Transverse colon (tissue), 4 donors: ENCODE measurements around the gene AOPEP. TPM values are rescaled to one million over a fixed set of nuclear protein-coding genes. Genes with fewer than 3 reads are reported as not detected.

Source experiments
- DNase-seq: peaks from one replicate; pipeline ENCODE4 v3.0.0-alpha.2; 2019
- H3K27ac ChIP-seq, 4 donors: fragments of 200-600 bp; sonication (generic); 2 replicates each; pipeline ENCODE4 v1.5.1; 2016 to 2018; ENCODE audit warnings: inconsistent platforms in 4 of 4
- H3K27me3 ChIP-seq: fragments of 200-600 bp; sonication (generic); 2 replicates; pipeline ENCODE4 v1.5.1; 2017; ENCODE audit warnings: inconsistent platforms
- H3K36me3 ChIP-seq, 4 donors: fragments of 200-600 bp; sonication (generic); 2 replicates each; pipeline ENCODE4 v1.5.1; 2017 to 2019; ENCODE audit warnings: inconsistent platforms in 4 of 4
- H3K4me1 ChIP-seq, 4 donors: fragments of 200-600 bp; sonication (generic); 2 replicates each; pipeline ENCODE4 v1.5.1; 2017 to 2020; ENCODE audit warnings: inconsistent platforms in 4 of 4
- H3K4me3 ChIP-seq, 4 donors: fragments of 200-600 bp; sonication (generic); 1 replicate in 1 of 4; 2 replicates in 3 of 4; pipeline versions ENCODE4 v1.5.1 to v1.6.1; 2017 to 2019; ENCODE audit warnings: inconsistent platforms in 4 of 4
- H3K9me3 ChIP-seq, 2 donors: fragments of 200-600 bp; sonication (generic); 2 replicates each; pipeline ENCODE4 v1.5.1; 2017 to 2019; ENCODE audit warnings: inconsistent platforms in 2 of 2
- CTCF ChIP-seq, 5 experiments: fragments of 200-600 bp in 3 of 5; fragments of 450-650 bp in 2 of 5; sonication (generic) in 3 of 5; IDR thresholded peaks; 1 replicate in 2 of 5; 2 replicates in 3 of 5; pipeline ENCODE4 v1.5.1; 2016 to 2017; ENCODE audit warnings: antibody characterized with exemption in 5 of 5, inconsistent platforms in 3 of 5, mild to moderate bottlenecking in 2 of 5, moderate library complexity in 1 of 5
- EP300 ChIP-seq: sonication (generic); formaldehyde crosslinking; IDR thresholded peaks from one replicate; pipeline ENCODE4 v1.6.1; 2017; ENCODE audit warnings: antibody characterized with exemption, low read depth
- POLR2A ChIP-seq: fragments of 450-650 bp; IDR thresholded peaks from one replicate; pipeline ENCODE4 v1.6.1; 2016; ENCODE audit warnings: antibody characterized with exemption, mild to moderate bottlenecking, moderate library complexity
- POLR2AphosphoS5 ChIP-seq, 3 donors: sonication (generic); formaldehyde crosslinking; IDR thresholded peaks; one replicate each; pipeline ENCODE4 v1.6.1; 2016; ENCODE audit warnings: antibody characterized with exemption in 3 of 3
- WGBS, 2 donors: methylation state at CpG; one replicate each; pipeline ENCODE4 v1.1.5; 2018; ENCODE audit warnings: low coverage in 1 of 2; 5-methylcytosine and 5-hydroxymethylcytosine counted together
- in situ Hi-C, 4 donors: fragments of 200-750 bp; cut with MboI; loops; one replicate each; pipeline versions ENCODE4 v1.15.0 to v1.15.1; 2017; ENCODE audit warnings: low sequenced_read_pairs in 3 of 4, low pct_ligation_motif_present in 1 of 4, low pct_unique_long_range_greater_than_20kb in 1 of 4
- intact Hi-C: fragments of 100-400 bp; cut with DNase I; formaldehyde crosslinking; loops from one replicate; pipeline ENCODE4 v1.15.1; 2023; ENCODE audit warnings: low total_unique reads
- total RNA-seq, 4 donors: library from RNA; depleted of rRNA; stranded (reverse); fragments of >200 nt; gene quantifications; one replicate each; pipeline ENCODE4 v1.1.0, GENCODE V29; 2016

The AOPEP gene
- total RNA-seq, 4 donors from 2014 or later = 53.0 to 129 (median 92.7) TPM

DNA sequence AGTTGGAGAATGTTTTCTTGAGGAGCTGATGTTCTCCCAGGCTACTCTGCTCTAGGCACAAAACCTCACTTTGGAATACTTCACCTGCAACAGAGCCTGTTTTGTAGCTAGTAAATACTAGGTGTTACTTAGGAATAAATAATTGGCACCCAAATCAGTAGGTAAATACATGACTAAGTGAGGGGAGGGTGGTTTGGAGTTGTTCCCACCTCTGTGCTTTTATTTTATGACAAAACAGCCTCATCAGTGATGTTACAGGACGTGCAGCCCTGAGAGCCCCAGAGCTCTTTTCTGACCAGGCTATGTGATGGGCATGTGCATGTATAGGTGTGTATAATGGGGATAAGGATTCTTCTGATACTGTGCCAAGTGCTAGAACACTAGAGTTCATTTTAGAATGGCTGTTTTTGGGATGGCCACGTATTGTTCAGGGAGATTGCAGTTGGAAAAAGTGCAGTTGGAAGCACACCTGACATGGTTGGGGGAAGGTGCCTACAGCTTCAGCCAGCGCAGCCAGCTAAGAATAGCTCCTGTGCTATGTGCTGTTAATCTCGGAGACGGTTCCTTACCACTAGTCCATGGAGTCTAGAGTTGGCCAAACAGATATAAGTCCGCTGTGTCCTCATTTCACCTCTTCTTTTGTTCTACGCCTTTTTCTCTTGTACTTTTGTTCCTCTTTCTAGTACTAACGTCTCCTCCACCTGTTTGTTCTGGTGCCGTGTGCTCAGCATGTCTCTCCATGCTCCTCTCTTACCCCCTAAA is 306.3 kb downstream of the AOPEP start:
- DNase-seq = no peak
- Histone ChIP-seq H3K9me3 (no peaks in the 10 kb centered on the region), H3K27me3 (no peaks in the 10 kb centered on the region), H3K27ac (peak overlapping the region; percentile 60 to 78 (median 68)), H3K36me3 (no peaks in the 10 kb centered on the region), H3K4me1 (peaks cover 31 to 69% (median 63%) of the 10 kb centered on the region in 4 donors), H3K4me3 (no peak overlapping the region)
- 33 to 34% methylated on average over 7 to 9 of the region's 9 CpGs for WGBS, 2 donors
- intact Hi-C loops (no loop called here), in situ Hi-C loops (no loop called here)
- TF ChIP-seq CTCF (IDR thresholded peaks at IDR 0.05) = no peak
- TF ChIP-seq POLR2A = no peak
- TF ChIP-seq EP300 = no peak
- TF ChIP-seq POLR2AphosphoS5 (IDR thresholded peaks at IDR 0.05) = no peak

- 54 to 76% methylated on average over 2 to 3 of the region's 3 CpGs for WGBS, 2 donors
- no peak for DNase-seq
- in situ Hi-C loops = no loop called here
- peak overlapping the region; percentile 18 to 77 (median 62) for H3K27ac ChIP-seq
- no peaks in the 10 kb centered on the region for H3K27me3 ChIP-seq
- H3K9me3 ChIP-seq = no peaks in the 10 kb centered on the region
- intact Hi-C loops = no loop called here
- TF ChIP-seq POLR2AphosphoS5 (IDR thresholded peaks at IDR 0.05) (no peak), CTCF (IDR thresholded peaks at IDR 0.05) (no peak), EP300 (no peak), POLR2A (no peak)
- H3K4me1 ChIP-seq = peaks cover 38 to 74% (median 64%) of the 10 kb centered on the region in 4 donors
- no peak overlapping the region for H3K4me3 ChIP-seq
- H3K36me3 ChIP-seq = no peaks in the 10 kb centered on the region
Observed at GRCh38 chr9:95035846-95036245, 309.3 kb downstream of the AOPEP start.

- peak overlapping the region; percentile 37 to 77 (median 62) for H3K27ac ChIP-seq
- H3K4me3 ChIP-seq = no peak overlapping the region
- in situ Hi-C loops (no loop called here), intact Hi-C loops (no loop called here)
- H3K27me3 ChIP-seq = no peaks in the 10 kb centered on the region
- no peak for DNase-seq
- 76 to 79% methylated on average over 2 of the region's 2 CpGs for WGBS, 2 donors
- peaks cover 38 to 74% (median 64%) of the 10 kb centered on the region in 4 donors for H3K4me1 ChIP-seq
- TF ChIP-seq EP300 (no peak), CTCF (IDR thresholded peaks at IDR 0.05) (no peak), POLR2A (no peak), POLR2AphosphoS5 (IDR thresholded peaks at IDR 0.05) (no peak)
- H3K9me3 ChIP-seq = no peaks in the 10 kb centered on the region
- no peaks in the 10 kb centered on the region for H3K36me3 ChIP-seq
Observed at GRCh38 chr9:95036676-95037075, 310.2 kb downstream of the AOPEP start.

GRCh38 chr9:95037789-95038521 is 311.5 kb downstream of the AOPEP start:
- Histone ChIP-seq H3K4me3 (no peak overlapping the region), H3K4me1 (peaks cover 29 to 73% (median 56%) of the 10 kb centered on the region in 4 donors), H3K27ac (peak overlapping the region; percentile 61 to 77 (median 70)), H3K36me3 (no peaks in the 10 kb centered on the region), H3K27me3 (no peaks in the 10 kb centered on the region), H3K9me3 (no peaks in the 10 kb centered on the region)
- 75% methylated on average over 7 of the region's 7 CpGs; no CpG with 5 or more reads in 1 of the 2 donors for WGBS, 2 donors
- no peak for TF ChIP-seq POLR2AphosphoS5 (IDR thresholded peaks at IDR 0.05)
- TF ChIP-seq POLR2A = no peak
- no peak for TF ChIP-seq CTCF (IDR thresholded peaks at IDR 0.05)
- no peak for TF ChIP-seq EP300
- intact Hi-C loops = no loop called here
- no peak for DNase-seq
- in situ Hi-C loops = no loop called here
